Breast epithelium (tissue), 4 donors: ENCODE data around the gene P2RY12. TPM values are rescaled to one million over a fixed set of nuclear protein-coding genes. Genes with fewer than 3 reads are reported as not detected.

Experiments
- DNase-seq, 2 donors: peaks; one replicate each; pipeline ENCODE4 v3.0.0-alpha.2; 2019; ENCODE audit warnings: low spot score in 2 of 2
- H3K27ac ChIP-seq, 2 donors: fragments of 200-600 bp; sonication (generic) in 1 of 2; one replicate each; pipeline ENCODE4 v1.5.1; 2016 to 2019; ENCODE audit warnings: mild to moderate bottlenecking in 1 of 2
- H3K27me3 ChIP-seq, 2 donors: fragments of 200-600 bp; sonication (generic) in 1 of 2; one replicate each; pipeline versions ENCODE4 v1.5.1 to v1.6.0; 2017 to 2019; ENCODE audit warnings: control low read depth in 1 of 2, mild to moderate bottlenecking in 1 of 2
- H3K36me3 ChIP-seq: fragments of 200-600 bp; one replicate; pipeline ENCODE4 v1.5.1; 2019
- H3K4me1 ChIP-seq, 2 donors: fragments of 200-600 bp; sonication (generic); one replicate each; pipeline ENCODE4 v1.5.1; 2016 to 2019; ENCODE audit warnings: control low read depth in 1 of 2
- H3K4me3 ChIP-seq, 3 donors: fragments of 200-600 bp; sonication (generic); 1 replicate in 2 of 3; 2 replicates in 1 of 3; pipeline ENCODE4 v1.5.1; 2016 to 2019; ENCODE audit warnings: mild to moderate bottlenecking in 3 of 3, moderate library complexity in 2 of 3
- H3K9me3 ChIP-seq, 2 donors: fragments of 200-600 bp; sonication (generic) in 1 of 2; one replicate each; pipeline ENCODE4 v1.5.1; 2016 to 2019; ENCODE audit warnings: control low read depth in 1 of 2
- CTCF ChIP-seq, 3 donors: fragments of 450-650 bp; IDR thresholded peaks; one replicate each; pipeline ENCODE4 v1.5.1; 2016 to 2017; ENCODE audit warnings: antibody characterized with exemption in 3 of 3, mild to moderate bottlenecking in 3 of 3, moderate library complexity in 3 of 3
- POLR2A ChIP-seq: fragments of 450-650 bp; IDR thresholded peaks from one replicate; pipeline ENCODE4 v1.6.1; 2016; ENCODE audit warnings: antibody characterized with exemption, mild to moderate bottlenecking, moderate library complexity
- POLR2AphosphoS5 ChIP-seq, 3 donors: sonication (generic); formaldehyde crosslinking; IDR thresholded peaks; one replicate each; pipeline ENCODE4 v1.6.1; 2017; ENCODE audit warnings: antibody characterized with exemption in 3 of 3
- intact Hi-C: fragments of 100-400 bp; cut with DNase I; formaldehyde crosslinking; loops from one replicate; pipeline ENCODE4 v1.15.1; 2023; ENCODE audit warnings: low total_unique reads
- total RNA-seq, 3 donors: library from RNA; depleted of rRNA; stranded (reverse); fragments of >200 nt; gene quantifications; one replicate each; pipeline ENCODE4 v1.1.0, GENCODE V29; 2016

P2RY12 gene
- total RNA-seq, 3 donors from 2014 or later: 3.6 to 9.0 (median 3.7) TPM

- no peaks in the 10 kb centered on the region for H3K27me3 ChIP-seq
- DNase-seq: no peak
- H3K36me3 ChIP-seq: no peaks in the 10 kb centered on the region
- TF ChIP-seq POLR2A (no peak), CTCF (IDR thresholded peaks at IDR 0.05) (no peak), POLR2AphosphoS5 (IDR thresholded peaks at IDR 0.05) (no peak)
- intact Hi-C loops: no loop called here
- H3K4me1 ChIP-seq: no peaks in the 10 kb centered on the region
- no peaks in the 10 kb centered on the region for H3K9me3 ChIP-seq
- no peak overlapping the region for H3K27ac ChIP-seq
- no peak overlapping the region for H3K4me3 ChIP-seq
Observed at GRCh38 chr3:151379083-151379734, 5.3 kb downstream of the P2RY12 start.

GRCh38 chr3:151377768-151378385 is 6.7 kb downstream of the P2RY12 start:
- intact Hi-C loops: no loop called here
- no peak for DNase-seq
- Histone ChIP-seq H3K27ac (no peak overlapping the region), H3K9me3 (no peaks in the 10 kb centered on the region), H3K27me3 (no peaks in the 10 kb centered on the region), H3K4me1 (no peaks in the 10 kb centered on the region), H3K36me3 (no peaks in the 10 kb centered on the region), H3K4me3 (no peak overlapping the region)
- TF ChIP-seq POLR2A (no peak), CTCF (IDR thresholded peaks at IDR 0.05) (no peak), POLR2AphosphoS5 (IDR thresholded peaks at IDR 0.05) (no peak)

- H3K4me1 ChIP-seq: no peaks in the 10 kb centered on the region
- H3K36me3 ChIP-seq: no peaks in the 10 kb centered on the region
- TF ChIP-seq CTCF (IDR thresholded peaks at IDR 0.05) (no peak), POLR2AphosphoS5 (IDR thresholded peaks at IDR 0.05) (no peak), POLR2A (no peak)
- H3K9me3 ChIP-seq: no peaks in the 10 kb centered on the region
- intact Hi-C loops: no loop called here
- no peak overlapping the region for H3K27ac ChIP-seq
- no peaks in the 10 kb centered on the region for H3K27me3 ChIP-seq
- H3K4me3 ChIP-seq: no peak overlapping the region
- no peak for DNase-seq
Observed at GRCh38 chr3:151372063-151372820, 12.3 kb downstream of the P2RY12 start.

GRCh38 chr3:151371526-151371925 is 13.0 kb downstream of the P2RY12 start:
- no peak for DNase-seq
- no peak overlapping the region for H3K27ac ChIP-seq
- H3K4me1 ChIP-seq: no peaks in the 10 kb centered on the region
- no peaks in the 10 kb centered on the region for H3K9me3 ChIP-seq
- TF ChIP-seq CTCF (IDR thresholded peaks at IDR 0.05) (no peak), POLR2A (no peak), POLR2AphosphoS5 (IDR thresholded peaks at IDR 0.05) (no peak)
- intact Hi-C loops: no loop called here
- H3K4me3 ChIP-seq: no peak overlapping the region
- H3K27me3 ChIP-seq: no peaks in the 10 kb centered on the region
- H3K36me3 ChIP-seq: no peaks in the 10 kb centered on the region

GRCh38 chr3:151367448-151367847 is 17.1 kb downstream of the P2RY12 start:
- intact Hi-C loops: no loop called here
- H3K4me1 ChIP-seq: no peaks in the 10 kb centered on the region
- no peak overlapping the region for H3K4me3 ChIP-seq

More at GRCh38 chr3:151367448-151367847, 17.1 kb downstream of the P2RY12 start:
- no peak for DNase-seq
- no peak for TF ChIP-seq POLR2A
- Histone ChIP-seq H3K9me3 (no peaks in the 10 kb centered on the region), H3K36me3 (no peaks in the 10 kb centered on the region), H3K27me3 (no peaks in the 10 kb centered on the region), H3K27ac (no peak overlapping the region)
